HS-5 (cell line): ENCODE results near the gene CCDC12.

ENCODE experiments used
- DNase-seq: peaks from one replicate; pipeline ENCODE4 v3.0.0-alpha.2; 2012; ENCODE audit warnings: low read depth

The CCDC12 gene

DNA sequence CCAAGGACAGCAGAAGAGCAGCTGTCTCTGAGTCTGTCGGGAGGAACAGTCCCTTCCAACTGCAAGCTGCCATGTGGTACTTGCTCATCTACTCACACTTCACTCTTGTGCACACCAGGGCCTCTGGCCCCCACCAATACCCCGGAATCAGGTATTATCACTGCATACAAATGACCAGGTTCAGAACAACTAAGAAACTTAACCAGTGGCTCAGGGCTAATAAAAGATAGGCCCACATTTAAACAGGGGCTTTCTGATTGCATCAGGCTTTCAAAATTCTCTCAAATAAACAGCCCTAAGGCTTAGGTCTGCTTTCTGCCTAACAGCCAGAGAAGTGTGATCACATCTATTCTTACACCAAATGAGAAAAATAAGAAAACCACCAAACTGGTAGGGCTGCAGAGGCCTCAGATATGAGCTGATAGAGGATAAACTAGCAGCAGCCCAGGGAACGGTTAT lies 20.7 kb downstream of the CCDC12 start:
- no peak for DNase-seq

- DNase-seq, result no peak
Observed at GRCh38 chr3:46955157-46955556, 21.4 kb downstream of the CCDC12 start.

- DNase-seq, result no peak
Observed at GRCh38 chr3:46954178-46954577, 22.4 kb downstream of the CCDC12 start.

GRCh38 chr3:46953234-46954010 lies 23.1 kb downstream of the CCDC12 start:
- DNase-seq, result no peak

- no peak for DNase-seq
Observed at GRCh38 chr3:46952813-46953212, 23.7 kb downstream of the CCDC12 start.

- no peak for DNase-seq
Observed at GRCh38 chr3:46950650-46951241, 25.8 kb downstream of the CCDC12 start.

GRCh38 chr3:46950177-46950576 lies 26.4 kb downstream of the CCDC12 start:
- no peak for DNase-seq

- DNase-seq, result no peak
Observed at GRCh38 chr3:46948830-46949671, 27.5 kb downstream of the CCDC12 start.

- no peak for DNase-seq
Observed at GRCh38 chr3:46947981-46948791, 28.4 kb downstream of the CCDC12 start.

- no peak for DNase-seq
Observed at GRCh38 chr3:46947546-46947901, 29.0 kb downstream of the CCDC12 start.

- no peak for DNase-seq
Observed at GRCh38 chr3:46946856-46947545, 29.5 kb downstream of the CCDC12 start.

DNA sequence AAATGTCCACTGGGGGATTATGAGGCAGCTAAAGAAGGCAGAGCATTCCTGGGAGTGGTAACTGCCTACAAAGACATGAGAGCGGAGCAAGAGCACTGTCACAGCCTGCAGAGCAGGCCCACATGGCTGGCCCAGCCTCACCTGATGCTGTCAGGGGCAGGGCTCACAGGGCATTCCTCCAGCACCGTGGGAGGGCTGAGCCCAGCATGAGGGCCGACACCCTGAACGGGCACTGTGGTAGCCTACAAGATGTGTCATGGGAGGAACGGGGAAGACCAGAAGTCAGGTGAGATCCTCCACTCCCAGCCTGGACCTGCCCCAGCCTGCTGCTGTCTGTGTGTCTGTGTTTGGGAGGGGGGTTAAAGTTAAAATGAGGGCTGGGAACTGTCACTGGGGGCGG lies 30.1 kb downstream of the CCDC12 start:
- DNase-seq, result no peak

- DNase-seq, result no peak
Observed at GRCh38 chr3:46944191-46944590, 32.4 kb downstream of the CCDC12 start.

DNA sequence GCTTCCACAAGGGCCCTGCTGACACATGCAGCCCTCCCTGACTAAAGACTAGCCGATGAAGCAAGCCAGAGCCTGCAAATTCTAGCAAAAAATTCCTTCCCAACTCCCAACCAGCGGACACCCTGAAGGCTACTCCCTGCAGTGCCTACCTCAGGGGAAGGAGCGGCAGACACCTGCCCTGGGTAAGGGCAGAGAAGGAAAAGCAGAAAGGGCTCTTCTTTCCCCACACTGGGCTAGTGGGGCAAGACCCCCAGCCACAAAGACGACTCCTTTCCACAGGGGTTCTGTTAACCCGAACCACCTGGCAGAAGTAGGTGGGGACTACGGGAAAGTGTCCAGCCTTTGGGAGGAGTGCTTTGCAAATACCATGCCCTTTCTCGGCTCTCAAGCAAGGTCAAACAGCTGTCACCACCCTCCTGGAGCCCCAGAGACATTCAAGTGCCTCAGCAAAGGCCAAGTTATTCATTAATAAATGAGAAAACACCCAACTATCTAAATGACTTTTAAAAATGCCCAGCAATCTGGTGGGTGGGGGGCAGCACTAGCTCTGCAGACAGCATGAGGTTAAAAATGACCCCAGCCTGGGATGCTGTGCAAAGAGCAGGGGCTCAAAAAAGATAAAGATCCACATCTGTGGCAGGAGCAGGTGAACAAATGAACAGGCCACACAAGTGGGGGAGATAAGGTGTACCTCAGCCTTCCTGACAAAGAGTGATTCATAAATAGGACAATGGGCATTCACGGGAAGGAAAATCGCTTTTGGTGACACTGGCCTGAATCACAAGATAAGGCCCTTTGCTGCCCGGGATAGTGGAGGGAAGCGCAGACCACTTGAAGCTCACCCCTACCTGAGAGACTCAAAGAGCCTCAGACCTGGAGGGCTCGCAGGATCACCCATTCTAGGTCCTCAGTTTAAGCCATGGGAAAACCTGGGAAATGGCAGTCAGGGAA lies 33.0 kb downstream of the CCDC12 start:
- DNase-seq, result no peak

DNA sequence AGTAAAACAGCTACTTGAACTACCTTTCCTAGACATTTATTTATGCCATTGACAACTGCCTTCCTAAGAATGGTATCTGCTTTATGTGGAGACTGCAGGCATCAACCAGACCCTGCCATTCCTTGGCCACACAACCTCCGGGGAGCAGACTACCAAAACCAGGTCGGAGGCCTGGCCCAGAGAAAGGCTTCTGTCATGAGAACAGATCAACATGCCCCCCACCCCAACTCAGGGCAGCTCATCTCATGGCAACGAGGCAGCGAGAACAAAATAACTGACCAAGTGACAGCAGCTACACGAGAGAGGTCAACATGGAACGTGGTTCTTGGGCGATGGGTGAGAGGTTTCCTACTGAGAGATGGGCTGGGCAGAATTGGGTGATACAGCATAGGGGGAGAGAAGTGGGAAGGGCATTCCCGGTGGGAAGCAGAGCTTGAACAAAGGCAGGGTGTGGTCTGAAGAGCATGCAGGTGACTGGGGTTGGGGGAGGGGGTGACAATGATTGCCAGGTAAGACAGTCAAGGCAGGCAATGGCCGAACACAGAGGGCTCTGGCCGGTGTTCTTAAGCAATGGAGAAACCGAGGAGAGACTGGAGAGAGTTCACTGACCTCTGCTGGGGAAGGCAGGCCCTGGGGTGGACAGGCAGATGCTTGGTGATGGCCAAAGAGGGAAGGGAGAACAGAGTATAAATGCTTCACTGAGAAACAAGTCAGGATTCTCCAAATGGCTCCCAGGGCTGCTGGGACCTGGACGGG lies 33.9 kb downstream of the CCDC12 start:
- DNase-seq, result no peak

DNA sequence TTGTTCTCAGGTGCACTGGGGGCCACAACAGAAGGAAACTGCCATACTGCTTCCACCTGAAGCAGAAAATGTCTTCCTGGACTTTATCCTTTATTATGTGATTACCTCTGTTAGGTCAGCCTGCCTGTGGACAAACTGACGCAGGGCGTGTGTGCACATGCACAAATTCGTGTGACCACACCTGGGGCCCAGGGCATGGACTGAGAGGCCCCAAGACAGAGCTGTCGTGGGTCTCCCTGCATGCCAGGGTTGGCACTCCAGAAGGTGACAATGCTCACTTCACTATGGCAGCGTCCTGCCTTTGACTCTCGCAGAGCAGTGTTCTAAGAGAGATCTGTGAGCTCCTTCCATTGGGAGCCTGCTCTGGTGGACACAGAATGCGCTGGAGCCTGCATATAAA lies 34.5 kb downstream of the CCDC12 start:
- no peak for DNase-seq

DNA sequence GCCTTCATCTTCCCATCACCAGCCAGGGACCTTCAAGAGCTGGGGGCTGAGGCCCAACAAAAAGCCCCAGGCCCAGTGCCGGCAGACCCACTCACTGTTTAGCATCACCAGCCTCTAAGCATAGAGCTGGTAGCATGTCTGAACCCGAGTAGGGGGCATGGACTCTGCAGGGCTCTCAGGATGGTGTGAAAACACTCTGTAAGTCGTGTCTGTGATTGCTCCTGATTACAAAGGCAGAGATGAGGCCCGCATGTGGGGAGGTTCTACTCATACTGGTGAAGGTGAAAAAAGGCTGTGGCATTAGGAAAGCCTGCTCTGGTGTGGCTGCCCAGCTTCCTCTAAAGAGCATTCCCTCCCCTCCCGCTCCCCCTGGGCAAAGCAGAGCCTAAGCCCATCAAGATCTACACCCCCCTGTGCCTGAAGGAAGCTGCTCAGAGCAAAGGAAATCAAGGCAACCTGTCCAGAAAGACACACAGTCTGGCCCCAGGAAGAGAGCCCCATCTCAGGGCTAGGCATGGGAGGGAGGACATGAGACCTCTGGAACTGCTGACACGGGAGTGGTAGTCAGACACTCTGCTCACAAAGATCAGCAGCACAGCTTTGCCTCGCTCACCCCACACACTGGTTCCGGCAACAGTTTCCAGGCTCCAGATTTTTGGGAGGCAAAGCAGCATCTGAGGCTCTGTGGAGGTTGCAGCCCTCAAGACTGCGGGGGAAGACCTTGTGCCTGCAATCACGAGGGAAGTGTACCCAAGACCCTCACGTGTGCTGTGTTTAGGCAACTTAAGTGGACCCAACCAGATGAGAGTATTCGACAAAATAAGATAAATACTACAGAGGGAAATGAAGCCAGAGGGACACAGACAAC lies 36.7 kb downstream of the CCDC12 start:
- DNase-seq, result no peak

DNA sequence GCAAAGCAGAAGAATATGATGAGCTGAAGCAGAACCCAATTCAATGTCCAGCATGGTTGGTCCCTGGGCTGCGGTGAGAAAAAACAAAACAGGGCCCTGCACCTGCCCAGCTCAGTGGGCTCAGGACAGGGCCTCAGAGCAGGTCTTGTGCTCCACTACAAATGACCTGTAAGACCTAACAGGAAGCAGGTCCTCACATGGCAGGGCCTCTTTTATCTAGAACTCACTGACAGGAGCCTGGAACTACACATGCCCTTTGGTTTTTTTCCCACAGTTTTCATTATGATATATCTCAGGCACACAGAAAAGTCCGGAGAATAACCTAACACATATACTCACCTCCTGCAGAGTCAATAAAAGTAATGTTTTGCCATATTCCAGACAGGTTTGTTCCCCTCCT lies 38.4 kb downstream of the CCDC12 start:
- no peak for DNase-seq
